GM21717 (cell line): Measurements from ENCODE around the gene LRRC34.

Experiments used
- ATAC-seq: cut with Tn5 transposase; IDR thresholded peaks from one replicate; pipeline ENCODE4 v1.9.1; 2021; ENCODE audit warnings: mild to moderate bottlenecking, moderate library complexity; ENCODE audit not compliant: unreplicated experiment

LRRC34 gene

DNA sequence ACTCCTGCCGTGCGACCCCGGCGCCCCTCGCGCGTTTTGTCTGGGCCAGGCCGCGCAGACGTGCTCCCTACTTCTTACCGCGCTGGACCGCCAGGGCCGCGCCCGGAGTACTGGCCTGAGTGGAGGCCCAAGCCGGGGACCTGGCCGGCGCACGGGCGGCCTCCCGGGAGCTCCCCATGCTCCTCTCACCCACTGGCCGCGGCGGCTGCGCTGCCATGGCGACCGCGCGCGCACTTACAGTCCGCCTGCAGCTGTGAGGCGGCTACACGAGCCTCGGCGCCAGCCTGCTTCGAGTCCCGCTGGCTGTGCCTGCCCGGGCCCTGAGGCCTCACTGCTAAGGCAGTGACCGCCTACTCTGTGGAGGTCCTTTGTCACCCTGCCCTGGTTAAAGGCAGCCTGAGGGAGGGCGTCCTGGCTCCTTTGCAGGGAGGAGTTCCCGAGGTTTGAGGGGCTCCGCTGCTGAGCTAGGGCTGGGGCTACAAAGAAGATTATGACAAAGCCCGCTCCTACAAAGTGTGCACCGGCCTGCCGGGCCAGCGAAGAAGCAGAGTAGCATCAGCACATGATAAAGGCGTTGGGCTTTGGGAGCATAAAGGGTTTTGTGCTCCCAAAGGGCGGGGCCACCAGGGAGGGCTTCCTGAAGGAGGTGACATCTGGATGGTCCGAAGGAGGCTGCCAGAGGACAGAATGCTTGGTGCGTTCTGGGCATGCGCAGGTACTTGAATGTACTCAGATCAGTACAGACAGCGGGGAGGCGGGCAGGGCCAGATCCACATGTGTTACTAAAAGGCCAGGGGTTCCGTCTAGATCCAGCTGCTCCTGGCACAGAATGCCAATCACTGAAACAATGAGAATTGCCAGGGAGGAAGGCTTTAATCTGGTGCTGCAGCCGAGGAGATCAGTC lies at the start of gene LRRC34, which contains the start of gene LRRIQ4:
Gene LRRC34, minus strand, starts transcription at position 573 of the 904 bp plus-strand sequence. Its CDS starts 356 bp downstream, at position 217.
Gene LRRIQ4, plus strand, starts transcription at position 539 of the 904 bp plus-strand sequence. CDS start 9,052 bp downstream, outside the sequence.
- peak; percentile 73 for ATAC-seq

DNA sequence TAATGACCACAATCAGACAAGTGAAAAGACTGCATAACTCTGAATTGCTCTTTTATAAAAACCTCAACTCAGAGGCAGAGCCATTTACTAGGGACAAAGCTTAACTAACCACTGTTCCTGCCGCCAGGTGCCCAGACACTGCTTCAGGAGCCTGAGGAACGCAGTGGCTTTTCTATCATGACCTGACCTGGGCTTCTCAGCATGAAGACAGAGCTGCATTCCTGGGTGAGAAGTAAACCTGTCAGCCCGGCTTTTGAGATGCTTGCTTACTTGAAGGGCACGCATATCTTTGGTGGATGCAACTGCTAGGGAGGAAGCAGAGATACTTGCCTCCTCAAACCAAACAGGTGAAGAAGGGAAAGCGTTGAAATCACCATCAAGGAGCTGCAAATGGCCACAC lies 49.2 kb upstream of the LRRC34 start:
- no peak for ATAC-seq

- ATAC-seq = no peak
These were observed 45.1 kb upstream of the LRRC34 start for GRCh38 chr3:169857811-169858210.

- ATAC-seq = no peak
These were observed 42.8 kb upstream of the LRRC34 start for GRCh38 chr3:169855514-169855913.

DNA sequence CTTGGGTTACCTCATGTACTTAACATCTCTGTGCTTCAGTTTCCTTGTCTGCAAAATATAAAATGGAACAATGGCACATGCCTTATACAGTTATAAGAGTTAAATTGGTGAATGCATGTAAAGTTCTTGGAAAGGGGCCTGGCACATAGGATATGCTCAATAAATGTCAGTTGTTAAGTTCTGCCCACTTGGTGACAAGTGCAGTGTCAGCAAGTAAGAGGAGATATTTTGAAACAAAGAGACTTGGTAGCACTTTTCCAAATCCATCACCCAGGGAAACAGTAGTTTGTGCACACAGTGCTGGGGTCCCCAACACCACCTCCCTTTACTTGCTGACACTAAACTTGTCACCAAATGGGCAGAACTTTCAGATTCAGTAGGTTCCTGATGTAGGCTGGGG lies 37.9 kb upstream of the LRRC34 start:
- ATAC-seq = no peak

- ATAC-seq = no peak
These were observed 36.0 kb upstream of the LRRC34 start for GRCh38 chr3:169848741-169849140.

- no peak for ATAC-seq
These were observed 35.2 kb upstream of the LRRC34 start for GRCh38 chr3:169847896-169848295.

- peak; percentile 96 for ATAC-seq
These were observed 33.9 kb upstream of the LRRC34 start for GRCh38 chr3:169846458-169847193.

GRCh38 chr3:169842960-169843359 lies 30.3 kb upstream of the LRRC34 start:
- no peak for ATAC-seq

DNA sequence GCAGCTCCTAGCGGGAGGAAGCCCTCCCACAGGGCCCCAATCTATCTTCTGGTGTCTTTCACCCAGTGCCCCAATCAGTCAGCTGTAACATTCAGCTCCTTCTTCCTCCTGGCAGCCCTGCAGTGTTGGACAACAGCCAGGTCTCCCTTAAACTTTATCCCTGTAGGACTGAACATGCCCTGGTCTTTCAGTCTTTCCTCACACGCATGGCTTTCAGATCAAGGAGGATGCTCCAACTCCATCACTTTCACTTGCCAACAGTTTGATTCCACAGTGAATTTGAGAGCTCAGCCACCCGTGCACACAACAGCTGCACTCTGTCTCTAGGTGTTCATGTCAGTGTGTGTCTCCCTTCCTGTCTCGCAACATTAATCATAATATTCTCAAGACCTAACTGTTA lies 28.5 kb upstream of the LRRC34 start:
- ATAC-seq = peak; percentile 67

- no peak for ATAC-seq
These were observed 25.9 kb upstream of the LRRC34 start for GRCh38 chr3:169838511-169839030.

DNA sequence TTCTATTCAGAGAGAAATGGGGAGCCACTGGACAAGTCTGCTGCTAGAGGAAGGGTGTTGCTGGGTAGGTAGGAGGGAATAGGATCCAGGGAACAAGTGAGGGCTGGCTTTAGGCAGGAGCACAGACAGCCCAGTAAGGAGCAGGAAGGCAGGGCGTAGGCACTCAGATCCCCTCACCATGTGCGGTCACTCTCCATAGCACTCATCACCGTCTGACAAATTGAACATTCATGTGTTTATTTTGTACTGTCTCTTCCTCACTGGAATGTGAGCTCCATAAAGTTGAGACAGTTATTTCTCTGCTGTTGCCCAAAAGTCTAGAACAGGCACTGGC lies 24.2 kb upstream of the LRRC34 start:
- no peak for ATAC-seq

DNA sequence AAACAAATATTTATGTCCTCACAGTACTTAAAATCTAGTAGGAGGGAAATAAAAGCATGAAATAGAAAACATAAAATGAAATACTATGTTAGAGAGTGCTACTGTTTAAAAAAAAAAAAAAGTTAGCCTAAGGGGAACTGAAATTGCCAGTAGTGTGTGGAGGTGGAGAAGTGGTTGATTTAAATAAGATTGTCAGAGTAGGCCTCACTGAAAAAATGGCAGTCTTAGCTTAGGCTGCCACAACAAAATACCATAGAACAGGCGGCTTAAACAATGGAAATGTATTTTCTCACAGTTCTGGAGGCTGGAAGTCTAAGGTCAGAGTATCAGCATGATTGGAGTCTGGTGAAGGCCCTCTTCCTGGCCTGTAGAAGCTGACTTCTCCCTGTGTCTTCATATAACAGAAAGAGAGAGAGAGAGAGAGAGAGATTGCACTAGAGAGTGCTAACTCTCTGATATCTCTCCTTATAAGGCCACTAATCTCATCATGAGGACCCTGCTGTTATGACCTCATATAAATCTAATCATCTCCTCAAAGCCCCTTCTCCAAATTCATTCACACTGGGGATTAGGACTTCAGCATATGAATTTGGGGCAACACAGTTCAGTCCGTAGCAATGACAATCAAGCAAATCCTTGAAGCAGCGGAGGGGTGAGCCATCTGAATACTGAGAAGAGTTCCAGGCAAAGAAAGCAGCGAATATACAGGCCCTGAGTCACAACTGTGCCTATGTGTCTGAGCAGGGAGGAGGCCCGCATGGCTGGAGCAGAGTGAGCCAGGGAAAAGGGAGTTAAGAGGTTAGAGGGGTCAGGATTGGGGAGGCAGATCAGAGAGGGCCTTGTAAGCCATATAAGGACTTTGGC lies 23.6 kb upstream of the LRRC34 start:
- peak; percentile 92 for ATAC-seq

DNA sequence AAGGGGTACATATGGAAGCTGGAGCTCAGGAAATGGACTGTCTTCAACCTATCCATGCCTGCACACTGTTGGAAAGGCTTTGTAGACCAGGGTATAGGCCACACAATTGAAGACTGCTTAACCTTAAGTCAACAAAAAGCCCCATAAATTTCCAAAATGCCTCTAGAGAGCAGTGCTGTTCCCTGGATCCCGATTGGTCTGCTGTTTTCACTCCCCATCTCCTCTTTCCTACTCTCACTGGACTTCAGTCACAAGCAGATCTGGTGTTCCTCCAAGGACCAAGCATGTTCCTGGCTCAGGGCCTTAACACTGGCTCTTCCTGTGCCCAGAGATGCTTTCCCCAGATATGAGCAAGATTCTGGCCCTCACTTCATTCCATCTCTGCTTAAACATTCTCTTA lies 22.8 kb upstream of the LRRC34 start:
- ATAC-seq = no peak

- no peak for ATAC-seq
These were observed 15.0 kb upstream of the LRRC34 start for GRCh38 chr3:169827712-169828111.

GRCh38 chr3:169825316-169825715 lies 12.6 kb upstream of the LRRC34 start:
- no peak for ATAC-seq

GRCh38 chr3:169822983-169823382 lies 10.3 kb upstream of the LRRC34 start:
- ATAC-seq = no peak

GRCh38 chr3:169822540-169822939 lies 9.8 kb upstream of the LRRC34 start:
- no peak for ATAC-seq

DNA sequence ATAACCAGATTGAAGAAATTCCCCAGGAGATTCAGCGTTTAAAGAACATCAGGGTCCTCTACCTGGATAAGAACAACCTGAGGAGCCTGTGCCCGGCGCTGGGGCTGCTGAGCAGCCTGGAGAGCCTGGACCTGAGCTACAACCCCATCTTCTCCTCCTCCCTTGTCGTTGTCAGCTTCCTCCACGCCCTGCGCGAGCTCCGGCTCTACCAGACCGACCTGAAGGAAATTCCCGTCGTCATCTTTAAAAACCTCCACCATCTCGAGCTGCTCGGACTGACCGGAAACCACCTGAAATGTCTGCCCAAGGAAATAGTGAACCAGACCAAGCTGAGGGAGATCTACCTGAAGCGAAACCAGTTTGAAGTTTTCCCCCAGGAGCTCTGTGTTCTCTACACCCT lies 9.4 kb upstream of the LRRC34 start:
- ATAC-seq = no peak

DNA sequence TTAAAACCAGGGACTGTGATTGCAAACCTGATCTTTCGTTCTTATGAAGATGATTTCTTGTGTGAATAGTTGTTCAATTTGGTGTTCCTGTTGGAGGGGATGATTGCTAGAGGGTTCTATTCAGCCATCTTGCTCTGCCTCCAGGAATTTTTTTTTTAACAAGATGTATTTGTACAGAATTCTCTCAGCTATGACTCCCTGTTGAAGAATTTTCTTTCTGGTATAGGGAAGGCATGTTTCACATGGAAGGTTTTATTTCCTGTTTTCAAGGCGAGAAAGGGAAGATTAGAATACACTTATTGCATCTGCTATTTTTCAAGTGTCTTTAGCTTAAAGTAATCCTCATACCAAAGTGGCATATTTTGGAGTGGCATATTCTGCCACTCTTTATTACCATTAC lies 5.6 kb upstream of the LRRC34 start:
- no peak for ATAC-seq
